ENCODE data around the gene LRP1B.

DNA sequence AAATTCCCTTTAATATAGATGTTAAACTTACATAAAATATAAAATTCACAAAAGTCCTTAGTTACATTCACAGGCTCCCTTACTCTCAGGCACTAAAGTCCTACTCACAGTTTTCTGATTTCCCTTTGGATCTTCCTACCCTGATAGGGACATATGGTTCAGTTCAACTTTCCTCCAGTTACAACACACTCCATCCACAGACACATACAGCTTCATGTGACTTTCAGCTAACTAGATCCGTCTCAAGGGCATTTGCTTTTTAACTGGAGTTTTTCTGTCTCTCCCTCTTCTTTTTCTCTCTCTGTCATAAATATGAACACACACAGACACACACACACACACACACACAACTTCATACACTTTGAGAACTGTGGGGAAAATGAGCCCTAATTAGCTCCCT lies 419.2 kb downstream of the LRP1B start:
- TF ChIP-seq, protein P1, sequence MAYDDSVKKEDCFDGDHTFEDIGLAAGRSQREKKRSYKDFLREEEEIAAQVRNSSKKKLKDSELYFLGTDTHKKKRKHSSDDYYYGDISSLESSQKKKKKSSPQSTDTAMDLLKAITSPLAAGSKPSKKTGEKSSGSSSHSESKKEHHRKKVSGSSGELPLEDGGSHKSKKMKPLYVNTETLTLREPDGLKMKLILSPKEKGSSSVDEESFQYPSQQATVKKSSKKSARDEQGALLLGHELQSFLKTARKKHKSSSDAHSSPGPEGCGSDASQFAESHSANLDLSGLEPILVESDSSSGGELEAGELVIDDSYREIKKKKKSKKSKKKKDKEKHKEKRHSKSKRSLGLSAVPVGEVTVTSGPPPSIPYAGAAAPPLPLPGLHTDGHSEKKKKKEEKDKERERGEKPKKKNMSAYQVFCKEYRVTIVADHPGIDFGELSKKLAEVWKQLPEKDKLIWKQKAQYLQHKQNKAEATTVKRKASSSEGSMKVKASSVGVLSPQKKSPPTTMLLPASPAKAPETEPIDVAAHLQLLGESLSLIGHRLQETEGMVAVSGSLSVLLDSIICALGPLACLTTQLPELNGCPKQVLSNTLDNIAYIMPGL (CRISPR knock-in tag; IDR thresholded peaks at IDR 0.05) = no peak
- TF ChIP-seq TEAD1 (CRISPR knock-in tag; IDR thresholded peaks at IDR 0.05) (no peak), IRF2 (CRISPR knock-in tag; IDR thresholded peaks at IDR 0.05; ENCODE audit: borderline replicate concordance, low read depth) (no peak), SMAD3 (CRISPR knock-in tag; IDR thresholded peaks at IDR 0.05; ENCODE audit: borderline replicate concordance) (no peak)
- TF ChIP-seq, protein P2, sequence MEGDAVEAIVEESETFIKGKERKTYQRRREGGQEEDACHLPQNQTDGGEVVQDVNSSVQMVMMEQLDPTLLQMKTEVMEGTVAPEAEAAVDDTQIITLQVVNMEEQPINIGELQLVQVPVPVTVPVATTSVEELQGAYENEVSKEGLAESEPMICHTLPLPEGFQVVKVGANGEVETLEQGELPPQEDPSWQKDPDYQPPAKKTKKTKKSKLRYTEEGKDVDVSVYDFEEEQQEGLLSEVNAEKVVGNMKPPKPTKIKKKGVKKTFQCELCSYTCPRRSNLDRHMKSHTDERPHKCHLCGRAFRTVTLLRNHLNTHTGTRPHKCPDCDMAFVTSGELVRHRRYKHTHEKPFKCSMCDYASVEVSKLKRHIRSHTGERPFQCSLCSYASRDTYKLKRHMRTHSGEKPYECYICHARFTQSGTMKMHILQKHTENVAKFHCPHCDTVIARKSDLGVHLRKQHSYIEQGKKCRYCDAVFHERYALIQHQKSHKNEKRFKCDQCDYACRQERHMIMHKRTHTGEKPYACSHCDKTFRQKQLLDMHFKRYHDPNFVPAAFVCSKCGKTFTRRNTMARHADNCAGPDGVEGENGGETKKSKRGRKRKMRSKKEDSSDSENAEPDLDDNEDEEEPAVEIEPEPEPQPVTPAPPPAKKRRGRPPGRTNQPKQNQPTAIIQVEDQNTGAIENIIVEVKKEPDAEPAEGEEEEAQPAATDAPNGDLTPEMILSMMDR (IDR thresholded peaks at IDR 0.05) = no peak

Data from WTC11 (cell line).